PC-3 (cell line): ENCODE results near the gene IL1RAPL1. TPM values are rescaled to one million over a fixed set of nuclear protein-coding genes. Genes with fewer than 3 reads are reported as not detected.
"Not testable (repeated sequence)": the region's sequence is repeated elsewhere in the genome, so short reads cannot be mapped to it uniquely, and the experiment has no call there.

ENCODE experiments used
- ATAC-seq: fragments of 200-7000 bp; cut with Tn5 transposase; 2 replicates; pipeline ENCODE4 v1.9.1; 2020; ENCODE audit warnings: mild to moderate bottlenecking, moderate library complexity
- BruUV-seq: library from RNA; stranded (reverse); fragments of 400-500 nt; replicated peaks from 2 replicates; lab custom pipeline; 2021; lab: Mats Ljungman, UMichigan
- CTCF ChIA-PET: fragments of 300-600 bp; sonication (Branson Sonifier 250); formaldehyde crosslinking; loops from one replicate; lab custom pipeline; 2022; ENCODE audit warnings: antibody characterized with exemption; lab: Charles Lee
- POLR2A ChIA-PET: fragments of 300-600 bp; sonication (Branson Sonifier 250); formaldehyde crosslinking; loops from one replicate; lab custom pipeline; 2022; ENCODE audit warnings: antibody characterized with exemption; ENCODE audit not compliant: unreplicated experiment; lab: Charles Lee
- DNase-seq: peaks from one replicate; pipeline ENCODE4 v3.0.0-alpha.2; 2015
- H2AFZ ChIP-seq: fragments of 300-600 bp; sonication (generic); 2 replicates; pipeline ENCODE4 v1.6.0; 2016; ENCODE audit warnings: antibody characterized with exemption, low read length
- H3F3A ChIP-seq: fragments of 300-600 bp; sonication (generic); one replicate; pipeline ENCODE4 v1.6.0; 2017; ENCODE audit warnings: antibody characterized with exemption, low read length, control low read depth, mild to moderate bottlenecking; ENCODE audit not compliant: unreplicated experiment
- H3K27ac ChIP-seq: fragments of 300-600 bp; sonication (generic); 2 replicates; pipeline ENCODE4 v1.5.1; 2016; ENCODE audit warnings: mild to moderate bottlenecking, low read length
- H3K27me3 ChIP-seq: fragments of 300-600 bp; sonication (generic); 2 replicates; pipeline ENCODE4 v1.6.1; 2016; ENCODE audit warnings: low read length, mixed read lengths
- H3K36me3 ChIP-seq: fragments of 300-600 bp; sonication (generic); 2 replicates; pipeline ENCODE4 v1.6.1; 2016; ENCODE audit warnings: low read depth, mixed run types, low read length, mixed read lengths
- H3K4me1 ChIP-seq: fragments of 300-600 bp; sonication (generic); 2 replicates; pipeline ENCODE4 v1.5.1; 2016; ENCODE audit warnings: low read length; ENCODE audit not compliant: insufficient read depth
- H3K4me2 ChIP-seq: fragments of 300-600 bp; sonication (generic); 2 replicates; pipeline ENCODE4 v1.6.0; 2016; ENCODE audit warnings: low read length
- H3K4me3 ChIP-seq: fragments of 300-600 bp; sonication (generic); 2 replicates; pipeline ENCODE4 v1.5.1; 2016; ENCODE audit warnings: mild to moderate bottlenecking, low read length, mixed read lengths
- H3K79me2 ChIP-seq: fragments of 300-600 bp; sonication (generic); 2 replicates; pipeline ENCODE4 v1.6.1; 2017; ENCODE audit warnings: low read length, mixed read lengths
- H3K9ac ChIP-seq: fragments of 300-600 bp; sonication (generic); 2 replicates; pipeline ENCODE4 v1.6.0; 2016; ENCODE audit warnings: mild to moderate bottlenecking, low read length
- H3K9me2 ChIP-seq: fragments of 300-600 bp; sonication (generic); replicated peaks from 2 replicates; pipeline ENCODE4 v1.6.1; 2016; ENCODE audit warnings: mixed run types, low read length, mixed read lengths
- H3K9me3 ChIP-seq: fragments of 300-600 bp; sonication (generic); 2 replicates; pipeline ENCODE4 v1.6.1; 2016; ENCODE audit warnings: low read length, mixed read lengths
- H4K20me1 ChIP-seq: fragments of 300-600 bp; sonication (generic); 2 replicates; pipeline ENCODE4 v1.6.1; 2016; ENCODE audit warnings: low read length, mixed read lengths
- EZH2 ChIP-seq: fragments of 300-600 bp; sonication (generic); IDR thresholded peaks from one replicate; pipeline ENCODE4 v1.6.1; 2017; ENCODE audit warnings: antibody characterized with exemption, mild to moderate bottlenecking, low read length; ENCODE audit not compliant: unreplicated experiment
- EZH2phosphoT487 ChIP-seq: fragments of 300-600 bp; sonication (generic); IDR thresholded peaks from 2 replicates; pipeline ENCODE4 v1.6.1; 2018; ENCODE audit warnings: mild to moderate bottlenecking, antibody characterized with exemption, low read length, borderline replicate concordance
- intact Hi-C: fragments of 100-400 bp; cut with micrococcal nuclease; formaldehyde crosslinking; loops from 2 replicates; pipeline ENCODE4 v1.9.0; 2023
- total RNA-seq: library from RNA; depleted of rRNA; stranded (reverse); fragments of >200 nt; gene quantifications from 2 replicates; pipeline ENCODE4 v1.2.3, GENCODE V29; 2014
- TF ChIP-seq, protein P1 (sequence below): fragments of 300-600 bp; sonication (generic); conservative IDR thresholded peaks from 2 replicates; pipeline ENCODE4 v1.5.1; 2017; ENCODE audit warnings: antibody characterized with exemption, low read depth, mild to moderate bottlenecking, low read length

Gene IL1RAPL1
- total RNA-seq, 1 experiment from 2014 or later, result 0.44 TPM

- H3K27me3 ChIP-seq, result no peaks in the 10 kb centered on the region
- BruUV-seq, result no TSS peak
- DNase-seq (no peak), ATAC-seq (no peak)
- H3K9me3 ChIP-seq, result no peaks in the 10 kb centered on the region
- H3K79me2 ChIP-seq, result no peaks in the 10 kb centered on the region
- no peaks in the 10 kb centered on the region for H3F3A ChIP-seq
- H2AFZ ChIP-seq, result no peak overlapping the region
- ChIA-PET CTCF (no interaction called here), POLR2A (no interaction called here)
- H3K4me1 ChIP-seq, result 0 out of 2 replicates have a peak, but pooled peaks cover 7% of the 10 kb centered on the region
- no peak overlapping the region for H3K4me2 ChIP-seq
- intact Hi-C loops, result no loop called here
- TF ChIP-seq, protein P1, sequence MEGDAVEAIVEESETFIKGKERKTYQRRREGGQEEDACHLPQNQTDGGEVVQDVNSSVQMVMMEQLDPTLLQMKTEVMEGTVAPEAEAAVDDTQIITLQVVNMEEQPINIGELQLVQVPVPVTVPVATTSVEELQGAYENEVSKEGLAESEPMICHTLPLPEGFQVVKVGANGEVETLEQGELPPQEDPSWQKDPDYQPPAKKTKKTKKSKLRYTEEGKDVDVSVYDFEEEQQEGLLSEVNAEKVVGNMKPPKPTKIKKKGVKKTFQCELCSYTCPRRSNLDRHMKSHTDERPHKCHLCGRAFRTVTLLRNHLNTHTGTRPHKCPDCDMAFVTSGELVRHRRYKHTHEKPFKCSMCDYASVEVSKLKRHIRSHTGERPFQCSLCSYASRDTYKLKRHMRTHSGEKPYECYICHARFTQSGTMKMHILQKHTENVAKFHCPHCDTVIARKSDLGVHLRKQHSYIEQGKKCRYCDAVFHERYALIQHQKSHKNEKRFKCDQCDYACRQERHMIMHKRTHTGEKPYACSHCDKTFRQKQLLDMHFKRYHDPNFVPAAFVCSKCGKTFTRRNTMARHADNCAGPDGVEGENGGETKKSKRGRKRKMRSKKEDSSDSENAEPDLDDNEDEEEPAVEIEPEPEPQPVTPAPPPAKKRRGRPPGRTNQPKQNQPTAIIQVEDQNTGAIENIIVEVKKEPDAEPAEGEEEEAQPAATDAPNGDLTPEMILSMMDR, result no peak
- TF ChIP-seq EZH2 (no peak), EZH2phosphoT487 (no peak)
- H3K4me3 ChIP-seq, result no peak overlapping the region
- no peaks in the 10 kb centered on the region for H3K9me2 ChIP-seq
- no peaks in the 10 kb centered on the region for H4K20me1 ChIP-seq
- H3K9ac ChIP-seq, result no peak overlapping the region
- H3K27ac ChIP-seq, result no peak overlapping the region
- no peaks in the 10 kb centered on the region for H3K36me3 ChIP-seq
Observed at GRCh38 chrX:29113221-29113620, 526.0 kb downstream of the IL1RAPL1 start.

GRCh38 chrX:29122817-29123216, 535.6 kb downstream of the IL1RAPL1 start:
- BruUV-seq, POLR2A ChIA-PET: not testable (repeated sequence)

GRCh38 chrX:29130905-29131304, 543.7 kb downstream of the IL1RAPL1 start:
- BruUV-seq, result no TSS peak
- no peak overlapping the region for H3K27ac ChIP-seq
- no peaks in the 10 kb centered on the region for H3K27me3 ChIP-seq
- H3K36me3 ChIP-seq, result no peaks in the 10 kb centered on the region
- H3K79me2 ChIP-seq, result no peaks in the 10 kb centered on the region
- intact Hi-C loops, result no loop called here
- H3K9me2 ChIP-seq, result no peaks in the 10 kb centered on the region
- H4K20me1 ChIP-seq, result no peaks in the 10 kb centered on the region
- no peaks in the 10 kb centered on the region for H3K9me3 ChIP-seq
- no peak overlapping the region for H3K9ac ChIP-seq
- DNase-seq (no peak), ATAC-seq (no peak)
- H3K4me2 ChIP-seq, result no peak overlapping the region
- TF ChIP-seq, protein P1, result no peak
- no peak for TF ChIP-seq EZH2phosphoT487
- TF ChIP-seq EZH2, result no peak
- ChIA-PET POLR2A (no interaction called here), CTCF (no interaction called here)
- no peaks in the 10 kb centered on the region for H3K4me1 ChIP-seq
- no peak overlapping the region for H2AFZ ChIP-seq
- no peaks in the 10 kb centered on the region for H3F3A ChIP-seq
- H3K4me3 ChIP-seq, result no peak overlapping the region

More at GRCh38 chrX:29122817-29123216, 535.6 kb downstream of the IL1RAPL1 start:
- H3K4me1 ChIP-seq, H3K4me2 ChIP-seq, H3K27ac ChIP-seq, H3K4me3 ChIP-seq, intact Hi-C loops, H3K36me3 ChIP-seq, ATAC-seq, H3K9ac ChIP-seq, H3F3A ChIP-seq, CTCF ChIA-PET, H3K79me2 ChIP-seq, DNase-seq, H3K27me3 ChIP-seq, H4K20me1 ChIP-seq, H3K9me2 ChIP-seq, H3K9me3 ChIP-seq, H2AFZ ChIP-seq: not testable (repeated sequence)
